GM12892 (cell line): ENCODE data around the gene REXO1.

Experiments
- POLR2A ChIP-seq: IDR thresholded peaks from 2 replicates; pipeline ENCODE4 v1.6.1; 2011; ENCODE audit warnings: low read depth, low read length, control low read depth
- POLR2AphosphoS5 ChIP-seq: IDR thresholded peaks from 2 replicates; pipeline ENCODE4 v1.6.1; 2011; ENCODE audit warnings: low read depth, low read length, control low read depth

DNA sequence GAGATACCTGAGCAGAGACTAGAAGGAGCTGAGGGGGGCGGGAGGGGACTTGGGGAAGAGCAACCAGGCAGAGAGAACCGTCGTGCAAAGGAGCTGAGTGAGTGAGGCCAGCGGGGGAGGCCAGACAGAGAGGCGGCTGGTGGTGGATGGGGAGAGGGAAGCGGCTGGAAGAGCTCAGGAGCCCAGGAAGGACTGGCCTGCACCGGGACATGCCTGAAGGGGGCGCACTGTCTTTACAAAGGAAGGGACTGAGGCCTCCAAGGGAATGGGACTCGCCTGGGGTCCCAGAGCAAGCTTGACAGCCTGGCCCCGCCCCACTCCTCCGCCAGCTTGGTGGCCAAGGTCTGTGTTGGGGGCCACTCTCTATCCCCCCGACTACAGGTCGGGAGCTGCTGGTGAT, 80.0 kb downstream of the REXO1 start:
- TF ChIP-seq POLR2A, result no peak
- no peak for TF ChIP-seq POLR2AphosphoS5
